Ectodermal cell (in vitro differentiated cells): ENCODE measurements around the gene GCNT1.

Experiments
- H3K27ac ChIP-seq: 2 replicates; pipeline ENCODE4 v1.7.0; 2013; ENCODE audit warnings: mild to moderate bottlenecking, low read depth, low read length; ENCODE audit not compliant: insufficient read depth, poor library complexity, severe bottlenecking
- H3K27me3 ChIP-seq: 2 replicates; pipeline ENCODE4 v1.7.0; 2013; ENCODE audit warnings: mild to moderate bottlenecking, low read length; ENCODE audit not compliant: insufficient read depth, control insufficient read depth, poor library complexity, severe bottlenecking
- H3K36me3 ChIP-seq: one replicate; pipeline ENCODE4 v1.7.0; 2013; ENCODE audit warnings: low read length; ENCODE audit not compliant: control insufficient read depth, insufficient read depth
- H3K4me1 ChIP-seq: one replicate; pipeline ENCODE4 v1.7.0; 2013; ENCODE audit warnings: low read length; ENCODE audit not compliant: control insufficient read depth, insufficient read depth
- H3K4me3 ChIP-seq: 2 replicates; pipeline ENCODE4 v1.7.0; 2013; ENCODE audit warnings: low read depth, low read length, control low read depth; ENCODE audit not compliant: insufficient read depth
- H3K9me3 ChIP-seq: 2 replicates; pipeline ENCODE4 v1.7.0; 2013; ENCODE audit warnings: mild to moderate bottlenecking, low read length, moderate library complexity; ENCODE audit not compliant: control insufficient read depth
- WGBS, 2 experiments: methylation state at CpG; one replicate each; pipeline ENCODE4 v1.1.7; 2013; ENCODE audit warnings: missing lambda C conversion rate in 2 of 2; 5-methylcytosine and 5-hydroxymethylcytosine counted together

Gene GCNT1

GRCh38 chr9:76441551-76442322 lies 17.2 kb upstream of the GCNT1 start:
- no peak overlapping the region for H3K4me3 ChIP-seq
- no peak overlapping the region for H3K27ac ChIP-seq
- 94 to 95% methylated on average over 9 to 10 of the region's 10 CpGs for WGBS, 2 experiments
- H3K9me3 ChIP-seq = no peaks in the 10 kb centered on the region
- no peaks in the 10 kb centered on the region for H3K36me3 ChIP-seq
- H3K27me3 ChIP-seq = no peaks in the 10 kb centered on the region
- H3K4me1 ChIP-seq = no peaks in the 10 kb centered on the region

DNA sequence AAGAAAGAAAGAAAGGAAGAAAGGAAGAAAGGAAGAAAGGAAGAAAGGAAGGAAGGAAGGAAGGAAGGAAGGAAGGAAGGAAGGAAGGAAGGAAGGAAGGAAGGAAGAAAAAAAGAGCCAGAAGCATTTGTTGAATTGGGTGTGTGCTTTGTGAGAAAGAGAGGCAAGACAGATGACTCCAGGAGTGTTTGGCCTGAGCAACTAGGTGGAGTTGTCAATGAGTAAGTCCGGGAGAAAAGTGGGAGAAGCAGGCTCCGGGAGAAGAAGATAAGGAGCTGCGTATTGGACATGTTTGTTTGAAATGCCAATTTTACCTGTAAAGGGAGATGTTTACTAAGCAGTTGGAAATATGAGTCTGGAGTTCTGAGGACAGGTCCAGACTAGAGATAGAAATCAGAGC lies 15.1 kb upstream of the GCNT1 start:
- Histone ChIP-seq H3K27ac (no peak overlapping the region), H3K4me1 (no peaks in the 10 kb centered on the region)
- 96 to 97% methylated on average over 3 of the region's 3 CpGs for WGBS, 2 experiments

DNA sequence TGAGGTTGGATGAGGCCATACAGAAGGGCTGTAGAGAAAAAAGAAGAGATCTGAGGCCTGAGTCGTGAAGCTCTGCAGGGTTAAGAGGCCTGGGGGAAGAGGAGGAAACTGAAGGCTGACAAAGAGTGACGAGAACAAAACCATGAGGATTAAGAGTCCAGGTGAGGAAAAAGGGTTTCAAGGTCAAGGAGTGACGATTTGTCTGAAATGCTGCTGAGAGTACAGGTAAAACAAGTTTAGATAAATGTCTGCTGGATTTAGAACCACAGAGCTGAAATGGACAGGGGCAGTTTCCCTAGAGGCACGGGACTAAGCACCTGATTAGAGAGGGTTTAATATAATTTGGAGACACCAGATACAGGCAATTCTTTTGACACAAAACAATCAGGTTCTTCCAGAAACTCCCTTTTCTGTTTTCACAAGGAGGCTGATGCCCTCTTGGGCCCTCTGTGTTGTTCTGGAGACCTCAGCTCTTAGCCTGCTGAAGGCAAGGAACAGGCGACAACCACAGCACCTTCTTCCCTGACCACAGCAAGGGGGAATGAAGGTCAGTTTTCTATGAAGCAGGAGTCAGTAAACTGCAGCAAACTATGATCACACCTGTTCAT lies 14.6 kb upstream of the GCNT1 start:
- Histone ChIP-seq H3K27me3 (no peaks in the 10 kb centered on the region), H3K4me3 (no peak overlapping the region)
- 86 to 90% methylated on average over 5 of the region's 5 CpGs for whole genome bisulfite sequencing, 2 experiments

More for the DNA sequence above, 15.1 kb upstream of the GCNT1 start:
- Histone ChIP-seq H3K36me3 (no peaks in the 10 kb centered on the region), H3K4me3 (no peak overlapping the region), H3K27me3 (no peaks in the 10 kb centered on the region), H3K9me3 (no peaks in the 10 kb centered on the region)

GRCh38 chr9:76445976-76446375 lies 13.0 kb upstream of the GCNT1 start:
- no peaks in the 10 kb centered on the region for H3K9me3 ChIP-seq
- H3K4me3 ChIP-seq = no peak overlapping the region
- no peaks in the 10 kb centered on the region for H3K36me3 ChIP-seq
- no peaks in the 10 kb centered on the region for H3K4me1 ChIP-seq
- no peaks in the 10 kb centered on the region for H3K27me3 ChIP-seq
- H3K27ac ChIP-seq = no peak overlapping the region

More for the DNA sequence above, 14.6 kb upstream of the GCNT1 start:
- Histone ChIP-seq H3K27ac (no peak overlapping the region), H3K4me1 (no peaks in the 10 kb centered on the region), H3K9me3 (no peaks in the 10 kb centered on the region), H3K36me3 (no peaks in the 10 kb centered on the region)

- Histone ChIP-seq H3K27me3 (no peaks in the 10 kb centered on the region), H3K9me3 (no peaks in the 10 kb centered on the region), H3K27ac (no peak overlapping the region), H3K36me3 (no peaks in the 10 kb centered on the region), H3K4me1 (no peaks in the 10 kb centered on the region), H3K4me3 (no peak overlapping the region)
- WGBS, 2 experiments = 76 to 92% methylated on average over 2 of the region's 2 CpGs
Measured at GRCh38 chr9:76448501-76448900, 10.5 kb upstream of the GCNT1 start.

DNA sequence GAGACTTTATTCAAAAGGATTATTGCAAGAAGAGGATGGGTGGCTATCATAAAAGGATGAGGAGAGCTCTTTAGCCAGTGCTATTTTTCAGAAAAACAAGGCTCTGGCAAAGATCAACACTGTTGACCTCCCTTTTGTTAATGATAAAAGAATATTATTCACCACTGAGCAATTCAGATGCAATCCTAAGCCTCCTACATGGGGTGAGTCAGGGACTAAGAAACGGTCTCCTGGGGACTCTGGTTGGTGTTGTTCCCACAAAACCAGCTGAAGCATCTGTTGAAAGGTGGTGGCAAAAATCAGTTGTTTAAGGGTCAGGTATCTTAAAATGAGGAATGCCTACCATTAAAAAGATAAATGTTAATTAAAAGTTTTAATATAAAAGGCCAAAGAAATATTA lies 7.7 kb upstream of the GCNT1 start:
- Histone ChIP-seq H3K27ac (no peak overlapping the region), H3K36me3 (no peaks in the 10 kb centered on the region), H3K4me3 (no peak overlapping the region), H3K27me3 (no peaks in the 10 kb centered on the region), H3K4me1 (no peaks in the 10 kb centered on the region), H3K9me3 (no peaks in the 10 kb centered on the region)
- WGBS, 2 experiments = 14 to 38% methylated on average over 1 of the region's 1 CpG

DNA sequence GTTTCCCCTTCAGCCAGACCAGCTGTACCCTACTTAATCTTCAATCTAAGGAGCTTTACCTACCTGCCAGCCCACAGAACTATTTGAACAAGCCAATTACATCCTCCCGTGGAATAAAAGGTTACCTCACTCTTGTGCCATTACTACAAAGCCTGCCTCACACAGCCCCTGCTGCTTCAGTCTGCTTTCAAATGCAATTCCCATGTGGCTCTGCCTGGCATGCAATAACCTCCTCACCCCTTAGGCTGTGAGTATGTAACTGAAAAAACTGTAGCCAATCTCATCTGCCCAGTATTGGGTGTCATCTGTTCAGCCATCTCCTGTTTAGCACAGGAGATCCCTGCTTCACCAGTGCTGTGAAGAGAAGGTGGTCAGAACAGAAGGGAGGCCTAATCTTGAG lies 6.1 kb upstream of the GCNT1 start:
- Histone ChIP-seq H3K9me3 (no peaks in the 10 kb centered on the region), H3K4me1 (no peaks in the 10 kb centered on the region), H3K36me3 (no peaks in the 10 kb centered on the region), H3K4me3 (no peak overlapping the region), H3K27ac (no peak overlapping the region), H3K27me3 (no peaks in the 10 kb centered on the region)
- 26 to 40% methylated on average over 1 of the region's 1 CpG for WGBS, 2 experiments

GRCh38 chr9:76453785-76454184 lies 5.2 kb upstream of the GCNT1 start:
- H3K36me3 ChIP-seq = no peaks in the 10 kb centered on the region
- no peak overlapping the region for H3K4me3 ChIP-seq
- H3K27me3 ChIP-seq = no peaks in the 10 kb centered on the region
- no peaks in the 10 kb centered on the region for H3K9me3 ChIP-seq
- WGBS, 2 experiments = 73 to 74% methylated on average over 4 of the region's 4 CpGs
- H3K4me1 ChIP-seq = no peaks in the 10 kb centered on the region
- no peak overlapping the region for H3K27ac ChIP-seq

GRCh38 chr9:76454311-76454710 lies 4.7 kb upstream of the GCNT1 start:
- Histone ChIP-seq H3K27ac (no peak overlapping the region), H3K36me3 (no peaks in the 10 kb centered on the region), H3K9me3 (no peaks in the 10 kb centered on the region), H3K4me3 (no peak overlapping the region), H3K27me3 (peaks cover 2% of the 10 kb centered on the region), H3K4me1 (no peaks in the 10 kb centered on the region)
- WGBS, 2 experiments = 58 to 75% methylated on average over 4 of the region's 4 CpGs

DNA sequence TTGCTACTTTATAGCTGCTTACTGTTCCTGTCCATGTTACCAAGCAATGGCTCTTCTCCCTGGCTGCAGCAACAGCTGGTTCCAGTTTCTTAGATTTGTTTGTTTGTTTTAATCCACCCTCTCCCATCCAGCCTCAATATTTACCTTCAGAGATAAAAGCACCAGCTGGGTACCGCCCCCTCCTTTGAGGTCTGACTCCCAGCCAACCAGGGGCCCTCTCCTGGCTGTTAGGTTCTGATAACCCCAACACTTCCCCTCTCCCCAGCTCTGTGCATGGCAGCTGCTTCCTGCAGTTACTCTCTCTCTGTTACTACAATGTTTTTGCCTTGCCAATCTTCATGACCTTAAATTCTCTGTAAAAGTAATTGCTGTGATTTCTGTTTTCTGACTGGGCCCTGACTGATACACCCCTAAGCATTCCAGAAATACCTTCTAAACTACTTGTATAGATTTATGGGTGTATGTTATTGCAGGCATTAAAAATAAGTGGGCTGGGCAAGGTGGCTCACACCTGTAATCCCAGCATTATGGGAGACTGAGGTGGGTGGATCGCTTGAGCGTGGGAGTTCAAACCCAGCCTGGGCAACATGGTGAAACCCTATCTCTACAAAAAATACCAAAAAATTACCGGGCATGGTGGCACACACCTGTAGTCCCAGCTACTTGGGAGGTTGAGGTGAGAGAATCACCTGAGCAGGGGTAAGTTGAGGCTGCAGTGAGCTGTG lies 2.6 kb upstream of the GCNT1 start:
- peaks cover 20% of the 10 kb centered on the region for H3K27me3 ChIP-seq
- no peak overlapping the region for H3K4me3 ChIP-seq
- no peaks in the 10 kb centered on the region for H3K9me3 ChIP-seq
- 77 to 82% methylated on average over 4 of the region's 4 CpGs for WGBS, 2 experiments
- H3K4me1 ChIP-seq = peaks cover 4% of the 10 kb centered on the region
- no peaks in the 10 kb centered on the region for H3K36me3 ChIP-seq
- H3K27ac ChIP-seq = no peak overlapping the region
